Left renal cortex interstitium (tissue), 4 donors: ENCODE measurements around the gene ARHGEF18. TPM values are rescaled to one million over a fixed set of nuclear protein-coding genes. Genes with fewer than 3 reads are reported as not detected.
"Not testable (repeated sequence)": the region's sequence is repeated elsewhere in the genome, so short reads cannot be mapped to it uniquely, and the experiment has no call there.

ENCODE experiments used
- DNase-seq, 4 donors: peaks; one replicate each; pipeline ENCODE4 v3.0.0-alpha.2; 2013; ENCODE audit warnings: low read depth in 4 of 4, low spot score in 2 of 4, missing footprints in 1 of 4
- polyA plus RNA-seq, 4 donors: library from polyadenylated mRNA; unstranded; fragments of 120-200 nt; gene quantifications; one replicate each; pipeline ENCODE4 v1.2.1, GENCODE V29; 2013; ENCODE audit not compliant: insufficient read length in 4 of 4

Gene ARHGEF18
- polyA plus RNA-seq, 4 donors = 27.5 to 38.4 (median 35.2) TPM

DNA sequence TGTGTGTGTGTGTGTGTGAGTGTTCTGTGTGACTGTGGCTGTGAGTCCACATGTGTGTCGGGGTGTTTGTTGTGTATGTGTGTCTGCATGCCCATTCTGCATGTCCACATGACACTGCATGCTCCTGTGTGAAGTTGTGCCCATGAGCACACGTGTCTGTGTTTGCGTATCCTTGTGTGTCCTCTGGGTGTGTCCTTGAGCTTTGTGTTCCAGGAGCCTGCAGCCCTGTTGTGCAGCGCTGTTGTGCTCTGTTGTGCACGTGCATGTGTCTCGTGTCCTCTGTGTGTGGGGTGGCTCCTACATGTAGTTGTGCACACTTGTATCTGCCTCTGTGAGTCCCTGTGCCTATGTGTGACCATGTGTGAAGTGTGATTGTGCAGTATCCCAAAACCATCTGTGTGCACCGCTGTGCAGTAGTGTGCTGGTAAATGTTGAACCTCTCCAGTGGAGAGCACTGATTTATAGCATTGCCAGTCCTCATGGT is 2.2 kb upstream of the ARHGEF18 start:
- no peak for DNase-seq

DNA sequence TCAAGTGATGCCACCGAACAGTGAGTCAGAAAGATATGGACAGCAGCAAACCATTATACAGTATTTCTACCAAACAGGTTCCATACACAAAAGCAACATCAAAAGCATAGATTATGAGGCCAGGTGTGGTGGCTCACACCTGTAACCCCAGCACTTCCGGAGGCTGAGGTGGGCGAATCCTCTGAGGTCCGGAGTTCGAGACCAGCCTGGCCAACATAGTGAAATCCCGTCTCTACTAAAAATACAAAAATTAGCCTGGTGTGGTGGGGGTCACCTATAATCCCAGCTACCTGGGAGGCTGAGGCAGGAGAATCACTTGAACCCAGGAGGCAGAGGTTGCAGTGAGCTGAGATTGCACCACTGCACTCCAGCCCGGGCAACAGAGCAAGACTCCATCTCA is 1.7 kb upstream of the ARHGEF18 start:
- not testable (repeated sequence) for DNase-seq

DNA sequence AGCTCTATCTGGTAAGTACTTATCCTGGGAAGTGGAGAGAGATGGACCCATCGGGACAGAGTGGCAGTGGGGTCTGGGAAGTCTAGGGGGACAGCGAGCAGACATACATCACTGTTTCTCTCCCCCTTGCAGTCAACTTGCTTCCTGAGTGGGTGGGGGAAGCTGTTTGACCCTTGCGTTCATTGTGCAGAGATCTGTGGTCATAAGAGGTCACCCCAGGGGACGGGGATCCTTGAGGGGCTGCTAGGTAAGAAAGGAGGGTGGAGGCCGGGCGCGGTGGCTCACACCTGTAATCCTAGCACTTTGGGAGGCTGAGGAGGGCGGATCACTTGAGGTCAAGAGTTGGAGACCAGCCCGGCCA is 474 bp downstream of the ARHGEF18 start:
- no peak for DNase-seq

DNA sequence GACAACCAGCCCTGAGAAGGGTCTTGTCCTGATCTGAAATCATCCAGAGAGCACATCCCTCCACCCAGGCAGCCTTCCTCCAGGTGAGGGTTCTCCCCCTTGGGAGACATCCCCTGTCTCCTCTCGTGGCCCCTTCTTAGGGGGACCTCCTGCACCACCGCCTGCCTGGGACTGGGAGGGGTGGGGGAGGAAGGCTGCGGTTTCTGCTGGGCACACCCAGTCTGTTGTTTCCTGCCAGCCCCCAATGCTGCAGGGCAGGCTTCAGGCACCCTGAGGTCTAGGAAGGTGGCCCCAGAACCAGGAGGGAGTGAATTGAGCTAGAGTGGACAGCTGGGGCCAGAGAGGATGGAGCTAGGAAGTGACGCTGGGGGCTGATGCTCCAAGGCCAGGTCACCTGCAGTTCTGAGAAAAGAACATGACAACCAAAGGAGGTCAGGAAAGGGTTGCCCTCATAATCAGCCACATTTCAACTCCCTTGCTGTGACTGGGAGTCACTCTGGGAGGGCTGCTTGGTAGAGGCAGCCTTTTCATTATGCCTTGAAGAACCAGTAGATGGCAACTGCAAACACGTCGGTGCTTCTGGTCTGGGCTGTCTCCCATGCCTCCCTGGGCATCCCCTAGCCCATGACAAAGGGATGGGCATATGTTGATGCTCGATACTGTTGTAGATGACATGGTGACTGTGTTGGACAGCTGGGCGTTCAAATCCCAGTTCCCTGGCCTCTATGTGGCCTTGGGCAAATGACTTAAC is 1.4 kb downstream of the ARHGEF18 start:
- DNase-seq = no peak

DNA sequence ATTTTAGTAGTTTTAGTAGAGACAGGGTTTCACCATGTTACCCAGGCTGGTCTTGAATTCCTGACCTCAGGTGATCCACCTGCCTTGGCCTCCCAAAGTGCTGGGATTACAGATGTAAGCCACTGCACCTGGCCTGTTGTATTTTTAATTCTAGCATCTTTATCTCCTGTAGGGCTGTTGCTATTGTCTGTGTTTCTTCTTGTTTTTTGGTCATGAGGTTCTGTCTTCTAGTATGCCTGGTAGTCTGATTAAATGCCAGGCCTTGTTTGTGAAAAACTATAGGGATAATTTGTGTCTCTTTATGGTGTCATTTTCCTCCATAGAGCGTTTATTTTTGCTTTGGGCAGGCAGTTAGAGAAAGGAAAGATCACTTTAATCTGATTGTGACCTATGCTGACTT is 3.1 kb downstream of the ARHGEF18 start:
- DNase-seq = no peak

DNA sequence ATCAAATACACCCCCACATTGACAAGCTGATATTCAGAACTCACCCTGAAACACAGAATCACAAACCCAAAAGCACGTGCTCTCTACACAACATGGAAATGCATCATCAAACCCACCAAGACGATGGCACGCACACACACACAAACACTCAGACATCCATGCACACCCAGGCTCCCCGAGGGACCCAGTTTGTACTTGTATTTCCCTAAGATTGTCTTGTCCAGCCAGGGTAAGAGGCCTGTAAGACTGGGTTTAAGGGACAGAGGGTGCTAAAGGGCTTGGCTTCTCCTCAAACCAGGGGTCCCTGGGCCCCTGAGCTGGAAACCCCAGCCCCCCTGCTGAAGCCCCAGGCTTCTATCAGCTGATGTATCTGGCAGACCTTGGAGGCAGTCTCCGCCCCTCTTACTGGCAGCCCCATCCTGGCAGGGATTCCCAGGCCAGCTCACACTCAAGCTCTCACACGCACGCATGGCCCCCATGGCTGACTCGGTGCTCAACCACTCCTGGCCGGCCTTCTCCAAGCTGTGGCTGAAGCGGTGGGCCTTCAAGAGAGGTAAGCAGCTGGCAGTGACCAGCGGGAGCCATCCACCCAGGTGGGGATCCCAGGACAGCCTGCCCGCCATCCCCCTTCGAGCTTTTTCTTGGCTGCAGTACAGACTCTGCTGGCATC is 6.5 kb downstream of the ARHGEF18 start:
- DNase-seq = no peak

DNA sequence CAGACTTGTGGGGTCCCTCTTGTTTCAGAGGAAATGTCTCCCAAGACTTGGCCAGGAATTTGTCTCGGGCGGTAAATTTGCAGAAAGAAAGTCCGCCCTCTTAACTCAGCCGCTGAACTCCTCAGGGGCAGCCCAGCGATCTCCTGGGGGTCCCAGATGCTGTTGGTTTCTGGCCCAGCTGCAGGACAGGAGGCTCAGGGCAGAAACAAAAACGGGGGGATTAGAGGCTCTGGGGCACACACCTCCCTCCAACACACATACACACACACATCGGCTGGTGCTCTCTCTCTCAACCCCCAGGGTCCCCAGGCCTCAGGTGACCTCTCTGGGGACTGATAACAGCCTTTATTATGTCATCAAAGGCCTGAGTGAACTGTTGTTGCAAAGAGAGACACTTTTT is 7.1 kb downstream of the ARHGEF18 start:
- DNase-seq = no peak

DNA sequence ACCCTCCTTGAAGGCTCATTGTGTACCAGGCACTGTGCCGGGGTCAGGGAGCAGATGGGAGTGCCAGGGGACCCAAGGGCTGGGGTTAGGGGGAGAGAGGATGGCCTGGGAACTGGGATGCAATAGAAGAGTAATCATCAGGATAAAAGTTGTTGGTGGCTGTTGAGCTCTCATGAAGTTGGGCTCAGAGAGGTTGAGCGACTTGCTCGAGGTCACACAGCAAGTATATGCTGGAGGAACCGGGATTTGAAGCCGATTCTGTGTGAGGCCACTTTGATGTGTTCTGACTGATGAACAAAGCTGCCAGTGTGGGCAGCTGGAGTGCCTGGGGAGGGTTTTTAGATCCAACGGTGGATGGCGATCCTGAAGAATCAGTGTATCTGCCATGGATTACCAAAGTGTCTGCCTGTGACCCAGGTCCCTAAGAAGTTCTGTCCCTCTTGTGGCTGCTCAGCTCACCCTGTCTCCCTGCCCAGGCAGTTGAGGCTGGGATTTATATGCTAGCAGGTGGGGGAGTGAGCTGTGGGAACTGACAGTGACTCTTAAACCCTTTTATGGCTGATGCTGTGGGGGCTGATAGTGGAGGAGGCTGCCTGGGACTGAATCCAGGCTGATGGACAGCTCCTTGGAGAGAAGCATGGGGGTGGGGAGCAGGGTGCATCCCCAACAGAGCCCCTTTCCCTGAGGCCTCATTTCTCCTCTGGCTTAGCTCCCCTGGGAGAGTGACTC is 8.3 kb downstream of the ARHGEF18 start:
- DNase-seq = no peak

DNA sequence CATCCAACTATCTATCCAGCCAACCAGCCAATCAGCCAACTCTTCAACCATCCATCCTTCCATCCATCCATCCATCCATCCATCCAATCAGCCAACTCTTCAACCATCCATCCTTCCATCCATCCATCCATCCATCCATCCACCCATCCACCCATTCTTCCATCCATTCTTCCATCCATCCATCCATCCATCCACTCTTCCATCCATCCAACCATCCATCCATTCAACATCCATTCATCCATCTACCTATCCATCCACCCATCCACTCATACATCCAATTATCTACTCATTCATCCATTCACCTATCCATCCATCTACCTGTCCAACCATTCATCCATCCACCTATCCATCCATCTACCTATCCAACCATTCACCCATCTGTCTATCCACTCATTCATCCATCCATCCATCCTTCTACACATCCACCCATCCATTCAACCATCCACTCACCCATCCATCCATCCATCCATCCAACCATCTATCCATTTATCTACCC is 9.4 kb downstream of the ARHGEF18 start:
- DNase-seq = no peak

DNA sequence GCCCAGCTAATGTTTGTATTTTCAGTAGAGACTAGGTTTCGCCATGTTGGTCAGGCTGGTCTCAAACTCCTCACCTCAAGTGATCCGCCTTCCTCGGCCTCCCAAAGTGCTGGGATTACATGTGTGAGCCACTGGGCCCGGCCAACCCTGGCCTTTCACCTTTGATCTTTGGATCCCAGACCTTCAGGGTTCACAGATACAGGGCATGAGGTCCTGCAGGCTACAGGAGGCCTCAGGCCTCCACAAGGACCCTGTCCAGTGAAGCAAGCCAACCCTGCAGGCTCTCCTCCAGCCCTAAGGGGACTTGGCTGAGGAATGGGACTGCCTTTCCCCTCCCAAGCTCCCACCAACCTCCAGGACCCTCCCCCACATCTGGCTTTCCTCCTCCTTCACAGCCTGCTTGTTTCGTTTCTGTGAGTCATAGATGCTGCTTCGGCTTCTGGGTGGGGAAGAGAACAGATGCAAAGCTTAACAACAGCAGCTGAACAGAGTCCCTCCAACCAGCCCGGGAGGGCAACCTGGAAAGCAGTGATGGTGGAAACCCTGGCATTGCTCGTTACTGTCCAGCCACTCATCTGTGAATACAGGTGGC is 11.8 kb downstream of the ARHGEF18 start:
- DNase-seq = no peak

DNA sequence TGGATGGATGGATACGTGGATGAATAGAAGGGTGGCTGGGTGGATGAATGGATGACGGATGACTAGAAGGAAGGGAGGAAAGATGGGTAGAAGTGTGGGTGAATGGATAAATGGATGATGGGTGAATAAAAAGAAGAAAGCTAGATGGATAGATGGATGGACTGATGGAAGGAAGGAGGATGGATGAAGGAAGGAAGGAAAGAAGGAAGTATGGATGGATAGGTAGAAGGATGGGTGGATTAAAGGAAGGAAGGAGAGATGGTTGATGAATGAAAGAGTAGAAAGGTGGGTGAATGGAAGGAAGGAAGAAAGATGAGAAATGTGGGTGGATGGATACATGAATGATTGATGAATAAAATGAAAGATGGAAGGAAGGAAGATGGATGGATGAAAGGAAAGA is 14.5 kb downstream of the ARHGEF18 start:
- DNase-seq = no peak

DNA sequence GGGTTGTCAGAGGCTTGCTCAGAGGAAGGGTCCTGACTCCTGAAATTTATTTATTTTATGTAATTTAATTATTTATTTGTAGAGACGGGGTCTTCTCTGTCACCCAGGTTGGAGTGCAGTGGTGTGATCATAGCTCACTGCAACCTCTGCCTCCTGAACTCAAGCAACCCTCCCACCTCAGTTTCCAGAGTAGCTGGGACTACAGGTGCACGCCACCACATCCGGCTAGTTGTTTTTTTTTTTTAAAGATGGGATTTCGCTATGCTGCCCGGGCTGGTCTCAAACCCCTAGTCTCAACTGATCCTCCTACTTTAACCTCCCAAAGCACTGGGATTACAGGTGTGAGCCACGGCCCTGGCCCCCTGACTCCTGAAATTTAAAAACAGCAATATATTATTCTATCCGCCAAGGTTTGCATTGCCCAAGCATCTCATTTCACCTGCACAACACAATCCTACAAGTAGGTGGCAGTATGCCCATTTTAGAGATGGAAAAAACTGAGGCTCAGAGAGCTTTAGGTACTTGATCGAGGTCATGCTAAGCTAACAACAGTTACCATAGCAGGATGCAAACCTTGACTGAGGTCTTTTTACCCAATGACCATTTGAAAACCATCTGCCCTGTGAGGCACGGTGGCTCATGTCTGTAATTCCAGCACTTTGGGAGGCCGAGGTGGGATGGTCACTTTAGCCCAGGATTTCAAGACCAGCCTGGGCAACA is 18.1 kb downstream of the ARHGEF18 start:
- no peak for DNase-seq

DNA sequence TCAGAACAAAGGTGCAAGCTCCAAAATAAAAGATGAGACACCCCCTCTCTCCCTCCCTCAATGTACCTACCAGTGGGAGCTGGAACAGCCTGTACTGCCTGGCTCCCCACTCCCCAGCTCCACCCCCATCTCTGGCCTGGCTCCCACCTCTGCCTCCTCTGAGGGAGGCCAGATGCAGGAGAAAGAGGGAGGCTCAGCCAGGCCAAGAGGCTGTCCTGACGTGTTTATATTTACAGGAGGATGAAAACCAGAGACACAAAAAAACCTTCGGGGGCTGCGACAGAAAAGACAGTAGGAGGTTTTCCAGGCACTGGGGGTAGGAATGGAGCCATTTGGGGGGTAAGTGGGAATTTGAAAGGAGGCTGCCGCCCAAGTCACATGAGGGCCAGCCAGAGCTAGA is 19.7 kb downstream of the ARHGEF18 start:
- no peak for DNase-seq

DNA sequence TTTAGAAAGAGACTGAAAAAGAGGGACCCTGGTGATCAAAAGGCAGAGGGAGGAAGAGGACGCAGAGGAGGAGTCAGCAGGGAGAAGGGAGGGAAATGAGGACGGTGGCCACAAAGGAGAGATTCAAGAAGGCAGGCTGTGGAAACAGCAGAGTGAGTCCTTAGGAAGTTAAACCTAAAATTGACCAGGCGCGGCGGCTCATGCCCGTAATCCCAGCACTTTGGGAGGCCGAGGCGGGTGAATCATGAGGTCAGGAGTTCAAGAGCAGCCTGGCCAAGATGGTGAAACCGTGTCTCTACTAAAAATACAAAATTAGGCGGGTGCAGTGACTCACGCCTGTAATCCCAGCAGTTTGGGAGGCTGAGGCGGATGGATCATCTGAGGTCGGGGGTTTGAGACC is 20.1 kb downstream of the ARHGEF18 start:
- DNase-seq = not testable (repeated sequence)

DNA sequence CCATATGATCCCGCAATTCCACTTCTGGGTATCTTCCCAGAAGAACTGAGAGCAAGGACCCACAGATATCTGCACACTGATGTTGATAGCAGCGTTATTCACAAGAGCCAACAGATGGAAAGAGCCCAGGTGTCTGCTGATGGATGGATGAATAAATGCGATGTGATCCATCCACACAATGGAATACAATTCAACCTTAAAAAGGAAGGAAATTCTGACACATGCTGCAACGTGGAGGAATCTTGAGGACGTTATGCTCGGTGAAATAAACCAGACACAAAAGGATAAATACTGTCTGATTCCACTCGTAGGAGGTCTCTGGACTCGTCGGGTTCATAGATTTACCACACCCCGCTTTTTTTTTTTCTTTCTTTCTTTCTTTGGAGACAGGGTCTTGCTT is 21.8 kb downstream of the ARHGEF18 start:
- no peak for DNase-seq

DNA sequence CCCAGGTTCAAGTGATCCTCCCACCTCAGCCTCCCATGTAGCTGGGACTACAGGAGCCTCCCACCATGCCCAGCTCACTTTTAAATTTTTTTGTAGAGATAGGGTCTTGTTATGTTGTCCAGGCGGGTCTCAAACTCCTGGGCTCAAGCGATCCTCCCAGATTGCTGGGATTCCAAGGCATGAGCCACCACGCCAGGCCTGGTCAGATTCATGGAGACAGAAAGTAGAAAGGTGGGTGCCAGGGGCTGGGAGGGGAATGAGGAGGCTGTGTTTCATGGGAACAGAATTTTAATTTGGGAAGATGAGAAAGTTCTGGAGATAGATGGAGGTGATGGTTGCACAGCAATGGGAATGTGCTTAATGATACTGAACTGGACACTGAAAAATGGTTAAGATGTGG is 22.3 kb downstream of the ARHGEF18 start:
- no peak for DNase-seq

DNA sequence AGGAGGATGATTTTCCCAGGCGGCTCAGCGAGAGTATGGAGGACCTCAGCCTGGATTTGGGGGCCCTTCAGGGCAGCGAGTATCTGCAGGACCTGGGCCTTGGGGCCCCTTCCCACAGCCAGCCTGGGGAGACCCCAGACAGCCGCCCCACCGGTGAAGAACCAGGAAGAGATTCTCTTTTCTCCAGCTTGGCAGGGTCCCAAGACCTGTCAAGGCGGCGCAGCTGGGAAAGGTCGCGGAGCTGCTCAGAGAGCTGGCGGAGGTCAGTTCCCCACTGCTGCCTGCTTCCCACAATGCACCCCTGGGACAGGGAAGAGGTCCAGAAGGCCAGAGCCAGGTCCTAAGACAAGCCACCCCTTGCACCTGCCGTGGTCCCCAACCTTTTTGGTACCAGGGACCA is 24.1 kb downstream of the ARHGEF18 start:
- no peak for DNase-seq

DNA sequence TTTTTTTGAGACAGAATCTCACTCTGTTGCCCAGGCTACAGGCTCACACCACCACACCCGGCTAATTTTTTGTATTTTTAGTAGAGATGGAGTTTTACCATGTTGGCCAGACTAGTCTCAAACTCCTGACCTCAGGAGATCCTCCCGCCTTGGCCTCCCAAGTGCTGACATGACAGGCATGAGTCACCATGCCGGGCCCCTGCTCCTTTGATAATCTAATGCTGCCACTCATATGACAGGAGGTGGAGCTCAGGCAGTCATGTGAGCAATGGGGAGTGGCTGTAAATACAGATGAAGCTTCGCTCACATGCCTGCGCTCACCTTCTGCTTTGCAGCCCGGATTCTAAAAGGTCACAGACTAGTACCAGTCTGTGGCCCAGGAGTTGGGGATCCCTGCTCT is 25.1 kb downstream of the ARHGEF18 start:
- DNase-seq = no peak

DNA sequence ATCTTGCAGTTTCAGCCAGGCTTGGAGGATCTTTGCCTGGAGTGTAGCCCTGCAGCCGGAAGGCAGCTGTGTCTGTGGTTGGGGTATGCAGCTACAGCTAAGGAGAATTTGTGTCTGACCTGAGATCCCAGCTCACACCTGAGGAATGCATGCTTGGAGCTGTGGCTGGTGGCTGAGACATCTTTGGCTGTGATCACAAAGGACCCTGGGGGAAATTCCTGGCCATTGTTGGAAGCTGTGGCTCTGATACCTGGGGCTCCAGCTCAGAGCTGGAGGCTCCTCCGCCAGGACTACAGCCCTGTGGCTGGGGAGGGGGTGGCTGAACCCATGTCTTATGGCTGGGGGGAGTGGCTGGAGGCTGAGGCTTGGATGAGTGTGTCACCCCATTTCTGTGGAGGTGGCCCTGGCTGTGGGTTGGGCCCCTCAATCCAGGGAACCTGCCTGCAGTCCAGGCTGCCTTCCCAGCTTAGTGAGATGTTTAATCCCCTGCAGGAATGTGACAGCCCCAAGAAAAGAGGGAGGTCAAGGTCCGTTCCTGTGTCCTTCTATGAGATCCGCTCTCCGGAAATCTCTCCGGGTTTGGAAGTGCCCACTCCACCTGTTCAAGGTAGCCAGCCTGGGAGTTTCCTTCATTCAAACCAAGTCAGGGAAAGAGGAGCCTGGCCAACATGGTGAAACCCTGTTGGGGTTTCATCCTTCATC is 27.6 kb downstream of the ARHGEF18 start:
- DNase-seq = no peak

DNA sequence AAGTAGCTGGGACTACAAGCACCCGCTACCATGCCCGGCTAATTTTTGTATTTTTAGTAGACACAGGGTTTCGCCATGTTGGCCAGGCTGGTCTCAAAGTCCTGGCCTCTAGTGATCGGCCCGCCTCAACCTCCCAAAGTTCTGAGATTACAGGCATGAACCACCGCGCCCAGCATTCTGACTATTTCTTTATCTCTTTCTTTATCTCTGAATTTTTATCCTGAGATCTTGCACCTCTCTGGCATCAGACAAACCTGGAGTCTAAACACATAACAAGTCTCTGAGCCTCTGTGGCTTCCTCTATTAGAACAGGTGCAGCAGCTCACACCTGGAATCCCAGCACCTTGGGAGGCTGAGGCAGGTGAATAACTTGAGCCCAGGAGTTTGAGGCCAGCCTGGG is 28.5 kb downstream of the ARHGEF18 start:
- DNase-seq = no peak
